OCI-LY7 (cell line): ENCODE measurements around the gene PRMT3.

Source experiments
- CTCF ChIP-seq: fragments of 200-600 bp; sonication (generic); conservative IDR thresholded peaks from 2 replicates; pipeline ENCODE4 v1.5.1; 2014; ENCODE audit warnings: mild to moderate bottlenecking, antibody characterized with exemption, low read length, moderate library complexity, mixed read lengths
- EZH2phosphoT487 ChIP-seq: fragments of 200-600 bp; sonication (generic); IDR thresholded peaks from 2 replicates; pipeline ENCODE4 v1.6.1; 2018; ENCODE audit warnings: low read depth, borderline replicate concordance, mild to moderate bottlenecking, mixed run types, antibody characterized with exemption, low read length, moderate library complexity, mixed read lengths

DNA sequence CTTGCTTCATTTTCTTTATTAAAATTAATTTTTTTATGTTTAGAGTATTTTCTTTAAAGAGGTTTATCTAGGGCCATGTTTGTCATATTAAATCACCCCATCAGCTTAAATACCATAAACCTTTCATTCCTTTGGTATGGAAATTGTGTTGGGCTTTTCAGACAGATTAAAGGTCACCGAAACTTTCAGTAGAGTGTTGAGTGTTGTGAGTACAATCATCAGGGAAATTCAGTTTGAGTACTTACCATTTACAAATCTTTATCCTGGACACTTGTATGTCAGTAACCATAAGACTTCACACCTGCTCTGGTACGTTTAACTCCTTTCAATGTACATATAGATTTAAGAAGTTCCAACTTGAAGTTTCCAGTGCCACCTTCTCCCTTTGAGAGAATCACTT, 12.0 kb downstream of the PRMT3 start:
- TF ChIP-seq CTCF: no peak
- TF ChIP-seq EZH2phosphoT487: no peak
